Naive thymus-derived CD4-positive, alpha-beta T cell (primary cell): ENCODE measurements around the gene TMEM163. TPM values are rescaled to one million over a fixed set of nuclear protein-coding genes. Genes with fewer than 3 reads are reported as not detected.

ENCODE experiments used
- ATAC-seq: fragments of 150-1000 bp; cut with Tn5 transposase; 2 replicates; pipeline ENCODE4 v1.10.0; 2021; ENCODE audit warnings: mild to moderate bottlenecking, moderate library complexity
- CTCF ChIA-PET: fragments of 350-600 bp; sonication (Branson Sonifier 250); formaldehyde crosslinking; loops from one replicate; lab custom pipeline; 2021; ENCODE audit warnings: antibody characterized with exemption; lab: Charles Lee
- POLR2A ChIA-PET: fragments of 350-600 bp; sonication (Branson Sonifier 250); formaldehyde crosslinking; loops from one replicate; lab custom pipeline; 2021; ENCODE audit warnings: antibody characterized with exemption, inconsistent platforms; lab: Charles Lee
- DNase-seq, 9 donors: peaks; one replicate each; pipeline versions ENCODE4 v3.0.0 to v3.0.0-alpha.2; 2020 to 2022; ENCODE audit warnings: mixed read lengths in 1 of 9
- H3K27ac ChIP-seq: one replicate; pipeline ENCODE4 v1.7.0; 2013; ENCODE audit warnings: mild to moderate bottlenecking, low read depth, low read length, moderate library complexity
- H3K27me3 ChIP-seq, 2 donors: one replicate each; pipeline ENCODE4 v1.7.0; 2013; ENCODE audit warnings: low read length in 2 of 2, mild to moderate bottlenecking in 2 of 2, moderate library complexity in 2 of 2; ENCODE audit not compliant: control insufficient read depth in 2 of 2, insufficient read depth in 2 of 2
- H3K36me3 ChIP-seq, 3 experiments: 1 replicate in 2 of 3; 2 replicates in 1 of 3; pipeline ENCODE4 v1.7.0; 2013; ENCODE audit warnings: low read length in 3 of 3, mild to moderate bottlenecking in 3 of 3, moderate library complexity in 1 of 3; ENCODE audit not compliant: insufficient read depth in 3 of 3, control insufficient read depth in 2 of 3
- H3K4me1 ChIP-seq, 2 donors: one replicate each; pipeline ENCODE4 v1.7.0; 2013; ENCODE audit warnings: low read length in 2 of 2, mild to moderate bottlenecking in 2 of 2, moderate library complexity in 1 of 2; ENCODE audit not compliant: control insufficient read depth in 2 of 2, insufficient read depth in 2 of 2
- H3K4me3 ChIP-seq: 2 replicates; pipeline ENCODE4 v1.7.0; 2013; ENCODE audit warnings: mild to moderate bottlenecking, low read length
- H3K9me3 ChIP-seq, 3 experiments: 1 replicate in 2 of 3; 2 replicates in 1 of 3; pipeline ENCODE4 v1.7.0; 2013; ENCODE audit warnings: low read length in 3 of 3; ENCODE audit not compliant: control insufficient read depth in 2 of 3
- H3K27ac Mint-ChIP-seq, 9 donors: one replicate each; pipeline ENCODE4 v1.8.0; 2020 to 2022; ENCODE audit warnings: mixed read lengths in 9 of 9, mild to moderate bottlenecking in 8 of 9, moderate library complexity in 5 of 9, inconsistent platforms in 2 of 9
- H3K27me3 Mint-ChIP-seq, 5 donors: one replicate each; pipeline ENCODE4 v1.8.0; 2021 to 2022; ENCODE audit warnings: mixed read lengths in 5 of 5, mild to moderate bottlenecking in 1 of 5
- H3K36me3 Mint-ChIP-seq, 5 donors: one replicate each; pipeline ENCODE4 v1.8.0; 2020 to 2022; ENCODE audit warnings: mixed read lengths in 5 of 5, mild to moderate bottlenecking in 3 of 5, inconsistent platforms in 1 of 5
- H3K4me1 Mint-ChIP-seq, 7 donors: one replicate each; pipeline ENCODE4 v1.8.0; 2020 to 2022; ENCODE audit warnings: mixed read lengths in 7 of 7, mild to moderate bottlenecking in 3 of 7, inconsistent platforms in 1 of 7
- H3K4me3 Mint-ChIP-seq, 10 donors: one replicate each; pipeline ENCODE4 v1.8.0; 2020 to 2022; ENCODE audit warnings: mild to moderate bottlenecking in 10 of 10, mixed read lengths in 10 of 10, moderate library complexity in 6 of 10, inconsistent platforms in 2 of 10
- H3K9me3 Mint-ChIP-seq, 11 donors: one replicate each; pipeline ENCODE4 v1.8.0; 2020 to 2022; ENCODE audit warnings: mixed read lengths in 11 of 11, mild to moderate bottlenecking in 4 of 11, inconsistent platforms in 1 of 11, moderate library complexity in 1 of 11
- intact Hi-C, 2 donors: fragments of 100-400 bp; cut with micrococcal nuclease; formaldehyde crosslinking; loops; one replicate each; pipeline ENCODE4 v1.15.1; 2023
- polyA plus RNA-seq, 2 donors: library from polyadenylated mRNA; unstranded; fragments of 300-500 nt; fragmentation: Illumina TruSeq; gene quantifications; one replicate each; pipeline ENCODE4 v1.2.3, GENCODE V29; 2021
- total RNA-seq, 6 experiments: library from RNA in 5 of 6; stranded (reverse) in 5 of 6; gene quantifications; 1 replicate in 5 of 6; 2 replicates in 1 of 6; pipeline ENCODE4 v1.2.3 and lab custom pipeline; 2021 to 2026

Gene TMEM163
- total and polyA plus RNA-seq, 7 experiments from 2014 or later: 0.13 to 0.71 (median 0.21) TPM; not detected in 2

GRCh38 chr2:134502104-134502503, 216.7 kb downstream of the TMEM163 start:
- H3K27ac ChIP-seq: no peak overlapping the region
- no peaks in the 10 kb centered on the region for H3K36me3 Mint-ChIP-seq
- no peak for DNase-seq
- no peaks in the 10 kb centered on the region for H3K4me1 Mint-ChIP-seq
- ATAC-seq: no peak
- H3K4me1 ChIP-seq: no peaks in the 10 kb centered on the region
- H3K27ac Mint-ChIP-seq: no peak overlapping the region
- POLR2A ChIA-PET: no interaction called here
- H3K4me3 Mint-ChIP-seq: no peak overlapping the region
- H3K36me3 ChIP-seq: no peaks in the 10 kb centered on the region
- no peaks in the 10 kb centered on the region for H3K9me3 ChIP-seq
- intact Hi-C loops: no loop called here
- H3K27me3 ChIP-seq: no peaks in the 10 kb centered on the region
- peaks cover 0 to 4% (median 0%) of the 10 kb centered on the region in 5 donors for H3K27me3 Mint-ChIP-seq
- CTCF ChIA-PET: no interaction called here
- peaks cover 0 to 4% (median 0%) of the 10 kb centered on the region in 11 donors for H3K9me3 Mint-ChIP-seq
- H3K4me3 ChIP-seq: no peak overlapping the region

GRCh38 chr2:134501476-134502091, 217.2 kb downstream of the TMEM163 start:
- ChIA-PET CTCF (no interaction called here), POLR2A (no interaction called here)
- Mint-ChIP-seq H3K36me3 (no peaks in the 10 kb centered on the region), H3K27ac (no peak overlapping the region), H3K9me3 (peaks cover 0 to 4% (median 0%) of the 10 kb centered on the region in 11 donors), H3K4me3 (no peak overlapping the region), H3K4me1 (no peaks in the 10 kb centered on the region), H3K27me3 (peaks cover 0 to 4% (median 0%) of the 10 kb centered on the region in 5 donors)
- H3K36me3 ChIP-seq: no peaks in the 10 kb centered on the region
- no peak overlapping the region for H3K27ac ChIP-seq
- no peaks in the 10 kb centered on the region for H3K9me3 ChIP-seq
- intact Hi-C loops: no loop called here
- DNase-seq (no peak), ATAC-seq (no peak)
- H3K4me3 ChIP-seq: no peak overlapping the region
- no peaks in the 10 kb centered on the region for H3K4me1 ChIP-seq
- H3K27me3 ChIP-seq: no peaks in the 10 kb centered on the region

DNA sequence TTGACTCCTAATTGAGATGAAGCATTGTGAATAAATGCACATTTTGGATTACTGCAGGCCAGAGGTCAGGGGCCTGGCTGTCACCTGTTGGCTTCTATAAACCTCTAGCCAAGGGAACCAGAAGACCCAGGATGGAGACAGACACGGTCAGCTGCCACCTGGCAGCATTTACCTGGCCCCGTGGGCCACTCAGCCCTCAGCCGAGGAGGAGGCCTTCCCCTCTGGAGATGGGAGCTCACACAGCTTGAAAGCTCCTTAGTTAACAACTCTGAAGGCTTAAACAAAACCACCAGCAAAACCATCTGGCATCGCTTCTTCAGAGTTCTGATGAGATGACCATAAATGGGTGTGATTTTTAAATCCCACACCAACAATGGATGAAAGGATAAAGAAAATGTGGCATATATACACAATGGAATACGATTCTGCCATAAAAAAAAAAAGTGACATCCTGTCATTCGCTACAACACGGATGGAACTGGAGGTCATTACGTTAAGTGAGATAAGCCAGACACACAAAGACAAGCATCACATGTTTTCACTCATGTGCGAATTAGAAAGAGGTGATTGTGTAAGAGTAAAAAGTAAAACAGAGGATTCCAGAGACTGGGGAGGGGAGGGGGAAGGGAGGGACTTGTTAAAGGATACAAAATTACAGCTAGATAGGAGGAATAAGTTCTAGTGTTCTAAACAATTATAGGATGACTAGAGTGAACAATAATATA, 218.4 kb downstream of the TMEM163 start:
- ChIA-PET POLR2A (no interaction called here), CTCF (no interaction called here)
- H3K27ac ChIP-seq: no peak overlapping the region
- no peak for ATAC-seq
- Mint-ChIP-seq H3K4me1 (no peaks in the 10 kb centered on the region), H3K27ac (no peak overlapping the region), H3K27me3 (peaks cover 0 to 4% (median 0%) of the 10 kb centered on the region in 5 donors), H3K9me3 (peaks cover 0 to 4% (median 0%) of the 10 kb centered on the region in 11 donors), H3K4me3 (no peak overlapping the region), H3K36me3 (no peaks in the 10 kb centered on the region)
- no peaks in the 10 kb centered on the region for H3K36me3 ChIP-seq
- DNase-seq: no peak
- no peaks in the 10 kb centered on the region for H3K27me3 ChIP-seq
- no peak overlapping the region for H3K4me3 ChIP-seq
- H3K9me3 ChIP-seq: no peaks in the 10 kb centered on the region
- intact Hi-C loops: no loop called here
- no peaks in the 10 kb centered on the region for H3K4me1 ChIP-seq

GRCh38 chr2:134499307-134499926, 219.4 kb downstream of the TMEM163 start:
- Mint-ChIP-seq H3K4me1 (no peaks in the 10 kb centered on the region), H3K27me3 (peaks cover 0 to 4% (median 1%) of the 10 kb centered on the region in 5 donors), H3K4me3 (no peak overlapping the region), H3K9me3 (peaks cover 0 to 4% (median 0%) of the 10 kb centered on the region in 11 donors), H3K36me3 (no peaks in the 10 kb centered on the region), H3K27ac (no peak overlapping the region)
- Histone ChIP-seq H3K27me3 (no peaks in the 10 kb centered on the region), H3K27ac (no peak overlapping the region), H3K4me1 (no peaks in the 10 kb centered on the region), H3K9me3 (no peaks in the 10 kb centered on the region), H3K4me3 (no peak overlapping the region), H3K36me3 (no peaks in the 10 kb centered on the region)
- ATAC-seq (no peak), DNase-seq (no peak)
- ChIA-PET CTCF (no interaction called here), POLR2A (no interaction called here)
- intact Hi-C loops: no loop called here

GRCh38 chr2:134498654-134499053, 220.1 kb downstream of the TMEM163 start:
- no peak for DNase-seq
- Mint-ChIP-seq H3K36me3 (no peaks in the 10 kb centered on the region), H3K4me1 (no peaks in the 10 kb centered on the region), H3K27ac (no peak overlapping the region), H3K9me3 (peaks cover 0 to 3% (median 0%) of the 10 kb centered on the region in 11 donors), H3K27me3 (peaks cover 4 to 8% (median 7%) of the 10 kb centered on the region in 5 donors), H3K4me3 (no peak overlapping the region)
- intact Hi-C loops: no loop called here
- Histone ChIP-seq H3K4me3 (no peak overlapping the region), H3K9me3 (no peaks in the 10 kb centered on the region), H3K4me1 (no peaks in the 10 kb centered on the region), H3K36me3 (no peaks in the 10 kb centered on the region), H3K27ac (no peak overlapping the region), H3K27me3 (no peaks in the 10 kb centered on the region)
- ChIA-PET POLR2A (no interaction called here), CTCF (no interaction called here)
- ATAC-seq: no peak

DNA sequence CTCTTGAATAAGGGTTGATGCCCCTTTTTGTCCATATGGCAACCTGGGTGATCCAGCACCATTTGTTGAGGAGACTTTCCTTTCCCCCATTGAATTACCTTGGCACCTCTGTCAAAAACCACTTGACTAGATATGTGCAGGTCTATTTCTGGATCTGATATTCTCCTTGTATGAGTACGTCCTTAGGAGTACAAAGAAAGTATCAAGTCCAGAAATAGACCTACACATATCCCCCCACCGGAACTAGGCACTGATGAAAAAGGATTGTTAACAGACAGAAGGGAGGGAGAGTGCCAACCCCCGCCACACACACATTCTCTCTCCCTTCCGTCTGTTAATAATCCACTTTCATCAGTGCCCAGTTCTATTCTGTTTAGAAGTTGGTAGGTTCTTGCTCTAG, 225.0 kb downstream of the TMEM163 start:
- H3K27me3 Mint-ChIP-seq: peaks cover 5 to 21% (median 15%) of the 10 kb centered on the region in 5 donors
- no peaks in the 10 kb centered on the region for H3K9me3 ChIP-seq
- H3K27ac ChIP-seq: no peak overlapping the region
- H3K27me3 ChIP-seq: no peaks in the 10 kb centered on the region
- no peak overlapping the region for H3K4me3 Mint-ChIP-seq
- H3K36me3 Mint-ChIP-seq: no peaks in the 10 kb centered on the region
- H3K9me3 Mint-ChIP-seq: no peaks in the 10 kb centered on the region
- ChIA-PET POLR2A (no interaction called here), CTCF (no interaction called here)
- DNase-seq (no peak), ATAC-seq (no peak)
- intact Hi-C loops: no loop called here
- H3K4me3 ChIP-seq: no peak overlapping the region
- H3K4me1 ChIP-seq: no peaks in the 10 kb centered on the region
- no peak overlapping the region for H3K27ac Mint-ChIP-seq
- no peaks in the 10 kb centered on the region for H3K36me3 ChIP-seq
- peaks cover 0 to 5% (median 0%) of the 10 kb centered on the region in 7 donors for H3K4me1 Mint-ChIP-seq
